GM12872 (cell line): ENCODE measurements around the gene FOS.

Source experiments
- TF ChIP-seq, protein P1 (sequence below): IDR thresholded peaks from 3 replicates; pipeline ENCODE4 v1.5.1; 2011; ENCODE audit warnings: low read depth, mild to moderate bottlenecking, low read length, moderate library complexity; ENCODE audit not compliant: insufficient read depth

The FOS gene

DNA sequence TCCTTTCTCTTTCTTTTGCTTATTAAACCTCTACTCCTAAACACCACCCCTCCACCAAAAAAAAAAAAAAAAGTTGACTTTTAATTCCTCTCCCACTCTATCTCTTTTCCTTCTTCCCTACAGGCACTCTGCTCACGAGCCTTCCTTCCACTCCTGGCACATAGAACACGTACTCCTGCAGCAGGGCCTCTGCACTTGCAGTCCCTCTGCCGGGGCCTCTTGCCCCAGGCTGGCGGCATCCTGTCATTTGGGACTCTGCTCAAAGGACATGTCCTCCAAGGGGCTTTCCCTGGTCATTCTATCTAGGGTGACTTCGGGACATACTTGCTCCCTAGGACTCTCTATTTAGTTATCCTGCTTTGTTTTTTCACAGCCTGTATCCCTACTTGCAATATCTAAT lies 7.7 kb downstream of the FOS start:
- TF ChIP-seq, protein P1, sequence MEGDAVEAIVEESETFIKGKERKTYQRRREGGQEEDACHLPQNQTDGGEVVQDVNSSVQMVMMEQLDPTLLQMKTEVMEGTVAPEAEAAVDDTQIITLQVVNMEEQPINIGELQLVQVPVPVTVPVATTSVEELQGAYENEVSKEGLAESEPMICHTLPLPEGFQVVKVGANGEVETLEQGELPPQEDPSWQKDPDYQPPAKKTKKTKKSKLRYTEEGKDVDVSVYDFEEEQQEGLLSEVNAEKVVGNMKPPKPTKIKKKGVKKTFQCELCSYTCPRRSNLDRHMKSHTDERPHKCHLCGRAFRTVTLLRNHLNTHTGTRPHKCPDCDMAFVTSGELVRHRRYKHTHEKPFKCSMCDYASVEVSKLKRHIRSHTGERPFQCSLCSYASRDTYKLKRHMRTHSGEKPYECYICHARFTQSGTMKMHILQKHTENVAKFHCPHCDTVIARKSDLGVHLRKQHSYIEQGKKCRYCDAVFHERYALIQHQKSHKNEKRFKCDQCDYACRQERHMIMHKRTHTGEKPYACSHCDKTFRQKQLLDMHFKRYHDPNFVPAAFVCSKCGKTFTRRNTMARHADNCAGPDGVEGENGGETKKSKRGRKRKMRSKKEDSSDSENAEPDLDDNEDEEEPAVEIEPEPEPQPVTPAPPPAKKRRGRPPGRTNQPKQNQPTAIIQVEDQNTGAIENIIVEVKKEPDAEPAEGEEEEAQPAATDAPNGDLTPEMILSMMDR = no peak

GRCh38 chr14:75289840-75290388 lies 11.3 kb downstream of the FOS start:
- TF ChIP-seq, protein P1 = no peak

- TF ChIP-seq, protein P1 = no peak
These were observed 12.2 kb downstream of the FOS start for GRCh38 chr14:75290851-75291250.

DNA sequence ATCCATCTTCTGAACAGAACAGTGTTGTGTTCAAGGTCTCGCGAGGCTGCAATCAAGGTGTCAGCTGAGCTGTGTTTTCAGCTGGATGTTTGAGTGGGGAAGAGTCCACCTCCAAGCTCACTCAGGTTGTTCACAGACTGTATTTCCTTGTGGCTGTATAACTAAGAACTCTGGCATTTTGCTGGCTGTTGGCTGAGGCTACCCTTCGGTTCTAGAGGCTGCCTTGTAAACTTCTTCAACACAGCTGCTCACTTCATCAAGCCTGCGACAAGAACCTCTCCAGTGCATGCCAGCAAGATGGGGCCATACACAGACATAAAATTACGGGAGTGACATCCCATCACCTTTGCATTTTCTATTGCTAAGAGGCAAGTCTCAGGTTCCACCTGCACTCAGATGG lies 12.7 kb downstream of the FOS start:
- TF ChIP-seq, protein P1 = no peak

- TF ChIP-seq, protein P1 = no peak
These were observed 13.5 kb downstream of the FOS start for GRCh38 chr14:75292101-75292563.

DNA sequence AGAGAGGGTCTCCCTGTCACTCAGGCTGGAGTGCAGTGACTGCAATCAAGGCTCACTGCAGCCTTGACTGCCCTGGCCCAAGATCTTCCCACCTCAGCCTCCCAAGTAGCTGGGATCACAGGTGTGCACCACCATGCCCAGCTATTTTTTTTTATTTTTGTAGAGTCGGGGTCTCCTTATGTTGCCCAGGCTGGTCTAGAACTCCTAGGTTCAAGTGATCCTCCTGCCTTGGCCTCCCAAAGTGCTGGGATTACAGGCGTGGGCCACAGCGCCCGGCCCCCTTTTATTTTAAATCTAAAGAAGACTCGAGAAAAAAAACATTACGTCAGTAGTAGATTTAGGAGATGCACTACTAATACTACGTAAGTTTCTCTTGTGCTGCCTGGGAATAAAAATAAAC lies 14.3 kb downstream of the FOS start:
- TF ChIP-seq, protein P1 = no peak

GRCh38 chr14:75293920-75294648 lies 15.5 kb downstream of the FOS start:
- TF ChIP-seq, protein P1 = no peak
